Measurements from ENCODE around the gene NBPF1. TPM values are rescaled to one million over a fixed set of nuclear protein-coding genes. Genes with fewer than 3 reads are reported as not detected.
A peak's percentile ranks its signal among the peaks of the same experiment; 100 is the strongest.
"Not testable (repeated sequence)": the region's sequence is repeated elsewhere in the genome, so short reads cannot be mapped to it uniquely, and the experiment has no call there.

NBPF1 gene
- total RNA-seq, 4 donors from 2014 or later: 22.9 to 63.6 (median 41.6) TPM

- peak; percentile 33 for DNase-seq (ENCODE audit: low spot score)
These were observed 1.2 kb upstream of the NBPF1 start for GRCh38 chr1:16614361-16615252.

GRCh38 chr1:16612332-16613172 lies 812 bp downstream of the NBPF1 start:
- DNase-seq (ENCODE audit: low spot score) (peak; percentile 71), ATAC-seq (ENCODE audit: low FRiP score) (peak; percentile 46)
- no peak for TF ChIP-seq CTCF (IDR thresholded peaks at IDR 0.05)

More at GRCh38 chr1:16614361-16615252, 1.2 kb upstream of the NBPF1 start:
- no peak for ATAC-seq (ENCODE audit: low FRiP score)
- TF ChIP-seq CTCF (IDR thresholded peaks at IDR 0.05): no peak

- not testable (repeated sequence) for ATAC-seq (ENCODE audit: low FRiP score)
These were observed 1.4 kb downstream of the NBPF1 start for GRCh38 chr1:16611981-16612331.

GRCh38 chr1:16611164-16611563 lies 2.2 kb downstream of the NBPF1 start:
- not testable (repeated sequence) for ATAC-seq (ENCODE audit: low FRiP score); DNase-seq (ENCODE audit: low spot score)

More at GRCh38 chr1:16611981-16612331, 1.4 kb downstream of the NBPF1 start:
- peak; percentile 44 for DNase-seq (ENCODE audit: low spot score)

GRCh38 chr1:16610553-16610952 lies 2.8 kb downstream of the NBPF1 start:
- not testable (repeated sequence) for DNase-seq (ENCODE audit: low spot score); ATAC-seq (ENCODE audit: low FRiP score)

GRCh38 chr1:16609761-16610160 lies 3.6 kb downstream of the NBPF1 start:
- not testable (repeated sequence) for ATAC-seq (ENCODE audit: low FRiP score); DNase-seq (ENCODE audit: low spot score)

DNA sequence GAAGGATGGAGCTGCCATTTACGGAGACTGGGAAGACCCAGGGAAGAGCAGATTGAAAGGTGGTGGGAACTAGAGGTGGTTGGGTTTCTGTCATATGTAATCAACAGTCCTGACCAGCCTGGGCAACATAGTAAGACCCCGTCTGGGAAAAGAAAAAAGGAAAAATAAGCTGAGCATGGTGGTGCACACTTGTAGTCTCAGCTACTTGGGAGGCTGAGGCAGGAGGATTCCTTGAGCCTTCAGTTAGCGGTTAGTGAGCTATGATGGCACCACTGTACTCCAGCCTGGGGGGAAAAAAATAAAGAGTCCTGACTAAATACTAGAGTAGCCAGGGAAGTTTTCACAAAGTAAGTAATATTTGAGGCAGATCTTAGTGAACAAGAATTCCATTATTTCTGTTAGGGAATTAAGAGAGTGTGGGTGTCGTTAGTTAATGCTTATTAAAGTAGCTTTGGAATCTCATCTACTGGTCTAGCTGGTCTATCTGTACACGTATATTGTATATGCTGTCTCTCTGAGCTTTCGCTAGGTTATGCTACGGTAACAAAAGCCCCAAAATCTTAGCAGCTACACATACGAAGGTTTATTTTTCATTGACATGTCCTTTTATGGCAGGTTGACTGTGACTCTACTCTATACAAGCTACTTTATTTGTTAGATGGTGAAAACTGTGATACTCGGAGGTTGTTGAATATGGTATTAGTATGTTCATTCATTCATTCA lies 4.4 kb downstream of the NBPF1 start:
- no peak for ATAC-seq (ENCODE audit: low FRiP score)
- TF ChIP-seq CTCF (IDR thresholded peaks at IDR 0.05): no peak
- no peak for DNase-seq (ENCODE audit: low spot score)

DNA sequence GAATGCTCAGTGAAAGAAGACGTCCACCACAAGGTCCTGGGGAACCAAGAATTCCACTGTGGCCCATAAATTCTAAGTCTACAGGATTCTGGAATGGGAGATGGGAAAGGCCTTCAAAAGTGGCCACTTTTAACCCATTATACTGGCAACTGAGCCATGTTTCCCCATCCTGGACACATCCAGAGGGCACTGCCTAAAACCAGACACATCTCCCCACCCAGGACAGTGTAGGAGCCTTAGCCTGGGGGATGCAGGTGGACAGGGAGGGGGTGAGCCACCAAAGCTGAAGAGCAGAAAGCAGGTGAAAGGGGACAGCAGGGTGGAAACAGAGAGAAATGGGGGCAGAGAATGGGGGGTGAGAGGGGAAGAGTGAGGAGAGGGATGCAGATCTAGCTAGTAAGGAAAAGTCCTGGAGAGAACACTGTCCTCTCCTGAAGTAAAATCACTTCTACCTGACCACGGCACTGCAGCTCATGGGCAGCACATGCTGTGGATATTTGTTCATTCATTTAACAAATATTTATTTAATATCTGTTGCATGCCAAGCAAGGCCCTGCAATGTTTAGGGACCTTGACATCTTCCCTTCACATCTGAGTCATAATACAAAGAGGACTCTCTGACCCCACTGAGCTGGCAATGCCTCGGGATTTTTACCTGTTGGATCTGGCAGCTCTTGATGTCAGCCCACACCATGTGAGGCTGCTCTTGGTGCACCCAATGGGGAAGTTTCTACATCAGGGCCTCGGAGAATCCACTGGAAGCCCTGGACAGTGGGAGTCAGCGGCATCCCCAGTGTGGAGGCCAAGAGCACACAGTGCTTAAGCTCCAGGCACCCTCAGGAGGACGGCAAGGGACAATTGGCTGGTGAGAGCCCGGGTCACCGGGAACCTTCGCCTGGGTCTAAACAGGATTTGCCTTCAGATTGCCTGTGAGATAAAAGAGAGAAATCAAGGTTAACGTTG lies 5.2 kb downstream of the NBPF1 start:
- not testable (repeated sequence) for ATAC-seq (ENCODE audit: low FRiP score); DNase-seq (ENCODE audit: low spot score)

DNA sequence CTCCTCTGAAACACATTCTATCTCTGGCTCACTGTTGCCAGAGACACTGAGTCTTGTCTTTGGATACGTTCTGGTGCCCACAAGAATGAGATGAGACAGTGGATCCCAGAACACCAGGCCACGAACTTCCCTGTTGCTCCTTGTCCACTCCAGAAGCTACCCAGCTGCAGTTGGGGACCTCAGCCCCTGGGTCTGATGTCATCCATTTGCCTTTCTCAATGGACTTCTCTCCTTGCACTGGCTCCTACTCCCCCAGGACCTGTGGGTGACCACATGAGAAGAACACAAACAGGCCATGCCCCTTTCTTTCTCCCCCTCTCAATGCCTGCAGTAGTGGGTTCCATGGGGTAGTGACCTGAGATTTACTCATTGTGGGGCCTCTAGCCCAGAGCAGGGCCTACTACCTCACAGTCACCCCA lies 5.9 kb downstream of the NBPF1 start:
- DNase-seq (ENCODE audit: low spot score) (peak; percentile 25), ATAC-seq (ENCODE audit: low FRiP score) (no peak)
- no peak for TF ChIP-seq CTCF (IDR thresholded peaks at IDR 0.05)

GRCh38 chr1:16606666-16607432 lies 6.5 kb downstream of the NBPF1 start:
- ATAC-seq (ENCODE audit: low FRiP score); DNase-seq (ENCODE audit: low spot score): not testable (repeated sequence)

Measured in omental fat pad (tissue), 4 donors.